ENCODE data around the gene ZMPSTE24.
A peak's percentile ranks its signal among the peaks of the same experiment; 100 is the strongest.
"Not testable (repeated sequence)": the region's sequence is repeated elsewhere in the genome, so short reads cannot be mapped to it uniquely, and the experiment has no call there.

Gene ZMPSTE24

GRCh38 chr1:40314721-40315238 is 56.7 kb downstream of the ZMPSTE24 start:
- peak overlapping the region; percentile 42 for H3K4me3 ChIP-seq (ENCODE audit: low read length)
- no peak for DNase-seq (ENCODE audit: low read depth, low spot score)

DNA sequence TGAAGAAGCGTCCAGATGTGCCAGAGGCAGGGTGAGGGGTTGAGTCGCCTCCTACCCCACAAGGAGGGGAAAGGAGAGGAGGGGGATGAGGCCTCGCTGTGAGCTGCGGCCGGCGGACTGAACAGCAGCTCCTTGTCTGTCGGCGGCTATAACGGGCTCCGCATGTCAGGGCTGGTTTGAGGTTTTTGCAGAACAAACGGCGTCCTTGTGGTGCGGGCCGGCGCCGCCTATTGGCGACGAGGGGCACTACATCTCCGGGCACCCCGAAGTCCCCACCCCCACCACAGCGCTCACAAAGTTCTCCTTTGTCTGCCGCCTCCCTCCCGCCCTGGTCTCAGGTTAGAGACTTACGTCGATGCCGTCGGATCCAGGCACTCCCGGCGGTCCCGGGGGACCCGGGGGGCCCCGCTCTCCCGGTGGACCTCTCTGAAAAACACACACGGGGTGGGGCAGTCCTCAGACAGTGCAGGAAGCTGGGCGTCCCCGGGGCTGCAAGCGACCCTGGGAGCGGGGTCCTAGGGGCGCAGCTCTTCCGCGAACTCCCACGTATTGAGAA is 57.3 kb downstream of the ZMPSTE24 start:
- peak; percentile 88 for DNase-seq (ENCODE audit: low read depth, low spot score)
- H3K4me3 ChIP-seq (ENCODE audit: low read length), result peak overlapping the region; percentile 42

DNA sequence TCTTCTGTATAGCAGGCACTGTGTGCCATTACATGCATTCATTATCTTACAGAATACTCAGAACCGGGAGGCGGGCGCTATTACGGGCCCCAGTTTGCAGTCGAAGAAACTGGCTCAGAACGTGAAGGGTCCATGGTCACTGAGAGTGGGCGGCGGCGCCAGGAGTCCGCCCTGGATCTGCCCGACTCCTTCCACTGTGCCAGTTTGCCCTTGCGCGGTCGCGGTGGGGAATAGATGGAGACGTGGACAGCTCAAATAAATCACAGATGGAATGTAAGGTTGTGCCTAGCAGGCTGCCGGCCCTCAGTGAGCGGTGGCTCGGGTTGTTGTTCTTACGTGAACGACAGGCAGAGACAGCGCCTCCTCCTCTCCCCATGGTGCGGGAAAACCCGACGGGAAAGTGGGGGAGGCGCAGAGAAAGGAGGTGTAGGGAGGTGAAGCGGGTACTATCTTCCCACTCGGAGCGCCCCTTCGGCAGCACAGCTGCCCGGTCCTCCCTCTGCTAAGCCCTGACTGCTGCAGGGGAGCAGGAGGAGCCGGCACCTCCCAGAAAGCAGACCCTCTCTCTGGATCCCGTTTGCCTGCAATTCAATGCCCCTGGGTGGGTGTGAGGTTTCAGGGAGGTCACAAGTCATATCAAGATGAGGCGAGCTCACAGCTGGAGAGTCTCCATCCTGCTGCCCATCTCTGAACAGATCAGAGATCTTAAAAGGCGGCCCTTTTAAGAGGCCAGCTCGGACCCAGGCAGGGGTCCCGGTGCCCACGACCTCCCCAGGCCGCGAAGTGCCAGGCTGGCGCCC is 58.0 kb downstream of the ZMPSTE24 start:
- no peak for DNase-seq (ENCODE audit: low read depth, low spot score)
- no peak overlapping the region; the same call in 1 of the 2 replicates for H3K4me3 ChIP-seq (ENCODE audit: low read length)

- DNase-seq (ENCODE audit: low read depth, low spot score), result no peak
- no peak within 1 kb of the TSS for H3K4me3 ChIP-seq (ENCODE audit: low read length)
Observed at GRCh38 chr1:40316595-40317393, 58.8 kb downstream of the ZMPSTE24 start, which contains the start of gene COL9A2. COL9A2 (minus strand) TSS chr1:40317286; CDS start chr1:40317197, 89 bp downstream.

GRCh38 chr1:40317394-40318074 is 59.5 kb downstream of the ZMPSTE24 start:
- H3K4me3 ChIP-seq (ENCODE audit: low read length), result no peak overlapping the region
- DNase-seq (ENCODE audit: low read depth, low spot score), result no peak

- H3K4me3 ChIP-seq (ENCODE audit: low read length), result no peak overlapping the region
- no peak for DNase-seq (ENCODE audit: low read depth, low spot score)
Observed at GRCh38 chr1:40318476-40318875, 60.4 kb downstream of the ZMPSTE24 start.

DNA sequence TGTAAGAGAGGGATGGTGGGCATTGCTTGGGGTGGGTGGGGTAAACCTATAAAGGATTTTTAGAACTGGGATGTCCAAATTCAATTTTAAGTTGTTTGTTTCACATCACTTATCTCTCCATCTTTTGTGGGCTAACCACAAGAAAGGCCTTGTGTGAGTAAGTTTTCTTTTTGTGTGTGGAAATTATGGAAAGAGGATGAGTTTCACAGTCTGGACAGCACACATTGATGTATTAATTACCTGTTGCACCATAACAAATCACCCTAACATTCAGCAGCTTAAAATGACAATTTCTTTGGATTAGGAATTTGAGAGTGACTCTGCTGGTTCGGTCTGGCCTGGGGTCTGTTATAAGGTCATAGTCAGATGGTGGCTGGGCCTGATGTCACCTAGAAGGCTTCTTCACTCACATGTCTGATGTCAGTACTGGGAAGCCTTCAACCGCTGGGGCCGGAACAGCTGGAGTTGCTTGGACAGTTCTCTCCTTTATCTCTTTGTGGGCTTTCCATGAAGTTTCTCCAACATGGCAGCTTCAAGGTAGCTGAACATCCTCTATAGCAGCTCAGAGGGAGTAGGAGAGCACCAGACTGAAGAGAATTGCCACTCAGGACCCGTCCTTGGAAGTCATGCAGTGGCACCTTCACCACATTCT is 61.1 kb downstream of the ZMPSTE24 start:
- DNase-seq (ENCODE audit: low read depth, low spot score), result no peak
- no peak overlapping the region for H3K4me3 ChIP-seq (ENCODE audit: low read length)

DNA sequence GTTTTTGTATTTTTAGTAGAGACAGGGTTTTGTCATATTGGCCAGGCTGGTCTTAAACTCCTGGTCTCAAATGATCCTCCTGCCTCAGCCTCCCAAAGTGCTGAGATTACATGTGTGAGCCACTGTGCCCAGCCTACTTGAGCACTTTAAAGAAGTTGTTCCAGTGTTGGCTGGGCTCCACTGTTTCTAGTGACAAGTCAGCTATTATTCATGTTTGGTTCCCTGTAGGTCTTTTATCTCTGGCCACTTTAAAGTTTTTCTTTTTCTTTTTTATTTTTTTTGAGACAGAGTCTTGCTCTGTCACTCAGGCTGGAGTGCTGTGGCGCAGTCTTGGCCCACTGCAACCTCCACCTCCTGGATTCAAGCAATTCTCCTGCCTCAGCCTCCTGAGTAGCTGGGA is 73.4 kb downstream of the ZMPSTE24 start:
- not testable (repeated sequence) for DNase-seq (ENCODE audit: low read depth, low spot score); H3K4me3 ChIP-seq (ENCODE audit: low read length)

GRCh38 chr1:40332695-40333094 is 74.7 kb downstream of the ZMPSTE24 start:
- H3K4me3 ChIP-seq (ENCODE audit: low read length), result no peak overlapping the region
- no peak for DNase-seq (ENCODE audit: low read depth, low spot score)

DNA sequence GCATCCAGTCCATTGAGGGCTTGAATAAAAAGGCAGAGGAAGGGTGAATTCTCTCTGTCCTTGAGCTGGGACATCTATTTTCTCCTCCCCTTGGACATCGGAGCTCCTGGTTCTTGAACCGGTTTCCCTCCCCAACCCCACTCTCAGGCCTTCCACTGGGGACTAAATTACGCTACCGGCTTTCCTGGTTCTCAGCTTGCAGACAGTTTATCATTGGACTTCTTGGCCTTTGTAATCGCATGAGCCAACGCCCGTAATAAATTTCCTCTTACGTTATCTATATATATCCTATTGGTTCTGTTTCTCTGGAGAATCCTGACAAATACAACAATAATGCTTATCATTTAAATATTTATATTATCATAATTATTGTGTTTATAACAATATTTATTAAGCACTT is 79.4 kb downstream of the ZMPSTE24 start:
- no peak for DNase-seq (ENCODE audit: low read depth, low spot score)

DNA sequence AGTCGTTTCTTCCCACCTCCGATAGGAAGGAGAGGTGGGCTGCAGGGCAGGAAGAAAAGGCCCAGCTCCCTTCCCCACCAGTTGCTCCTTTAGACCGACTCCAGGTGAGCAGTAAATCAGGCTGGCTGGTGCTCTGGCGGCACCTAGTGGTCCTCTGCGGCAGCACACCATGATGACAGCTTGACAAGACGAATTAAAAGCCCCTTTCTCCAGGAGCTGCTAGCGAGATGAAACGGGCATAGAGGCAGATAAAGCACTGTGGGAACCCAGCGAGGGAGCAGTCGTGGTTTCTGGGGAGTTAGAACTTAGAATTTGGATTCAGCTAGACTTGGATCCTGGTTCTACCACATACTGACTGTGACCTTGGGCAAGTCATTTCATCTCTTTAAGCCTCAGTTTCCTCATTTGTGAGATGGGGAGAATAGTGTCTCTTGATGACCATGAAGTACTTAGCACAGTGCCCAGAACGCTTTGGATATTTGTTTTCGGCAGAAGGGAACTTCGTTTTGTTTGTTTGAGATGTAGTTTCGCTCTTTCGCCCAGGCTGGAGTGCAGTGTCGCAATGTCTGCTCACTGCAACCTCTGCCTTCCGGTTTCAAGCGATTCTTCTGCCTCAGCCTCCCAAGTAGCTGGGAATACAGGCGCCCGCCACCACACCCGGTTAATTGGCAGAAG is 80.8 kb downstream of the ZMPSTE24 start:
- peak; percentile 86 for DNase-seq (ENCODE audit: low read depth, low spot score)
- H3K4me3 ChIP-seq (ENCODE audit: low read length), result no peak overlapping the region

More for the DNA sequence above, 79.4 kb downstream of the ZMPSTE24 start:
- H3K4me3 ChIP-seq (ENCODE audit: low read length), result no peak overlapping the region

DNA sequence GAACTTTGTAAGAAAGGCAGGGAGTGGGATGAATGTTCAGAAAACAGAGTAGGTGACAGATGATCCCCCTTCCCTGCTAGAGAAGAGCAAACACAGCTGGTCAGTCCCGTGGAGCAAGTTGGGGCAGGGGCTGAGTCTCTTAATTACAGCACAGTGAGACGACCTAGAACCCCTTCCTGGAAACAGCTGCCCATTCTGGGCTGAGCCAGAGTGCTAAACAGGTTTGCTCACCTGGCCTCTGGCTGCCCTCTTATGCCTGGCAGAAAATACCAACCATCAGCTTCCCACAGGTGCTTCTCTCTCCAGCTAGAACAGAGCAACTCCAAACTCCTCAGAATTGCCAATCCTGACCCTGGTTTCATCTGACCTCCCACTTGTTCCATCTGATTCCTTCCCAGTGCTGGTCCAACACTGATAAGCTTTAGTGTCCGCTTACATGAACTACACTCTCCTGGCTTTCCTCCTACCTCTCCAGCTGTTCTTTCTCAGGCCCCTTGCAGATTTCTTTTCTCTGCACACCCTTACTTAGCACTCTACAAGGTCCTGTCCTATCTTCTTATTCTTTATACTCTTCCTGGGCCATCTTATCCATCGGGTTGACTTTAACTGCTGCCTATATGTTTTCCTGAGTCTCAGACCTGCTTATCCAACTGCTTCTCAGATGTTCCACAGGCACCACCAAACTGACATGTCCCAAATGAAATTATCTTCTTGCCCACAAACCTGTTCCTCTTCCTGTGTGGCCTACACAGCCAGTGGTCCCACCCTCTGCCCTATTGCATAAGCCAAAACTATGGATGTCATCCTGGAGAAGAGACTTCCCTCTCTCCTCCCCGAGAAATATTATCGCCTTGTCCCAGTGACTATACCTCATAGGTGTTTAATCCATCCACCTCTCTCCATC is 81.6 kb downstream of the ZMPSTE24 start:
- DNase-seq (ENCODE audit: low read depth, low spot score), result no peak
- no peak overlapping the region for H3K4me3 ChIP-seq (ENCODE audit: low read length)

DNA sequence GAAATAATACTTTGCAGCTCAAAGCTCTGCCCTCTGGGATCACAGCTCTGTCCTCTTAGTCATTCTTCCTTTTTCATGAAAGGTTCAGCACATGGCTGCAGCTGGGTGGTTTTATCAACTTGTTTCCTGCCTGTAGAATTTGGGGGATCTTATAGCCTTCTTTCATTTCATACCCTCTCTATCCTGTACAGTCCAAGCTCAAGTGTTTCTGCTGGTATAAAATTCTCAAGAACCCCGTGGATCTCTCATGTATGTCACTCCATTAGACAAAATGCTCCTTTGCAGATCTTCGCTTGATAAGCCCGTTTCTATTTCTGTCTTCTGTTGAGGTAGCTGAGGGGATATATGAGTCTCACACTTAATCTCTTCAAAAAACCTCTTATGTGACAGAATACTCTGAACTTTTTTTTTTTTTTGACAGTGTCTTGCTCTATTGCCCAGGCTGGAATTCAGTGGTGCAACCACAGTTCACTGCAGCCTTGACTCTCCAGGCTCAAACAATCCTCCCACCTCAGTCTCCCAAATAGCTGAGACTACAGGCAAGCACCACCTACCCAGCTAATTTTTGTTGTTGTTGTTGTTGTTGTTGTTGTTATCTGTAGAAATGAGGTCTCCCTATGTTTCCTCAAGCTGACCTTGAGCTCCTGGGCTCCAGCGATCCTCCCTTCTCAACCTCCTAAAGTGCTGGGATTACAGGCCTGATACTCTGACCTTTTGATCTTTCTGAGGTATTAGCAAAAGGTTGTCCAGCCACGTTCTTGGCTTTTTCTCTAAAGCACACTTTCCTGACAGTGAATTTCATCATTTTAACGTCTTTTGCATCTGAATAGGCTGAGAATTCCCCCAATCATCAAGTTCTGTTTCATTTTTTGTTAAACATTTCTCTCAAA is 83.7 kb downstream of the ZMPSTE24 start:
- no peak overlapping the region for H3K4me3 ChIP-seq (ENCODE audit: low read length)
- DNase-seq (ENCODE audit: low read depth, low spot score), result no peak

DNA sequence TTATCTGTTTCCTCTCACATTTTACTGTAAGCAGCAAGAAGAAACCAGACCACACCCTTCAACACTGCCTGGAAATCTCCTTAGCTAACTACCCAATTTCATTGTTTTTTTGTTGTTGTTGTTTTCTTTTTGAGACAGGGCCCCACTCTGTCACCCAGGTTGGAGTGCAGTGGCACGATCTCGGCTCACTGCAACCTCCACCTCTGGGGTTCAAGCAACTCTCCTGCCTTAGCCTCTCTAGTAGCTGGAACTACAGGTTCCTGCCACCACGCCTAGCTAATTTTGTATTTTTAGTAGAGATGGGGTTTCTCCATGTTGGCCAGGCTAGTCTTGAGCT is 84.3 kb downstream of the ZMPSTE24 start:
- not testable (repeated sequence) for H3K4me3 ChIP-seq (ENCODE audit: low read length); DNase-seq (ENCODE audit: low read depth, low spot score)

Data from Jurkat, Clone E6-1 (cell line).